HCT116 (cell line): ENCODE results near the gene ECSCR.

Source experiments
- EZH2 ChIP-seq: fragments of 200-600 bp; sonication (generic); IDR thresholded peaks from 2 replicates; pipeline ENCODE4 v1.6.1; 2017; ENCODE audit warnings: antibody characterized with exemption, mixed run types
- SP1 ChIP-seq: IDR thresholded peaks from 2 replicates; pipeline ENCODE4 v1.6.1; 2012; ENCODE audit warnings: low read depth
- TF ChIP-seq, protein P1 (sequence below), 3 experiments: fragments of 200-600 bp in 1 of 3; sonication (generic) in 1 of 3; IDR thresholded peaks in 2 of 3; conservative IDR thresholded peaks in 1 of 3; 2 replicates each; pipeline ENCODE4 v1.5.1; 2012 to 2017; ENCODE audit warnings: low read depth in 2 of 3, low read length in 2 of 3, antibody characterized with exemption in 1 of 3, borderline replicate concordance in 1 of 3, control low read depth in 1 of 3, mild to moderate bottlenecking in 1 of 3, mixed read lengths in 1 of 3, mixed run types in 1 of 3, moderate library complexity in 1 of 3; ENCODE audit not compliant: insufficient read depth in 1 of 3

DNA sequence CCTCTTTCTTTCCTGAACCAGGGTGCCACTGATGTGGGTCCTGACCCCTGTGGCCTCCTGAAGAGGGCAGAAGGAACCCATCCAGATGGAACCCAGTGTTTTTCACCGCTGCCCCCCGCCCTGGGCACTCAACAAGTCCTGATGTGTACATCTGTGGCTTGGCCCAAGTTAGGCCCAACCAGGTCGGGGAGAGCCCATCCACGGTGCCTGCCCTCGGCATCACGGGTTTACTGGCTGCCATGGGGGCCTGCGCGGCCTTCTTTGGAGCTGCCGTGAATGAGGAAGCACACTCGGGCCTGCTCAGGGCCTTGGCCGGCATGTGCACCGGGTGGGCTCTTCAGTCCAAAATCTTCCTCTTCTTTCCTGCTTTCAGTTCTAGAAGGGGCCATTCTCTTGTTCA lies 5.8 kb downstream of the ECSCR start:
- TF ChIP-seq EZH2 = no peak
- no peak for TF ChIP-seq SP1
- TF ChIP-seq, protein P1, sequence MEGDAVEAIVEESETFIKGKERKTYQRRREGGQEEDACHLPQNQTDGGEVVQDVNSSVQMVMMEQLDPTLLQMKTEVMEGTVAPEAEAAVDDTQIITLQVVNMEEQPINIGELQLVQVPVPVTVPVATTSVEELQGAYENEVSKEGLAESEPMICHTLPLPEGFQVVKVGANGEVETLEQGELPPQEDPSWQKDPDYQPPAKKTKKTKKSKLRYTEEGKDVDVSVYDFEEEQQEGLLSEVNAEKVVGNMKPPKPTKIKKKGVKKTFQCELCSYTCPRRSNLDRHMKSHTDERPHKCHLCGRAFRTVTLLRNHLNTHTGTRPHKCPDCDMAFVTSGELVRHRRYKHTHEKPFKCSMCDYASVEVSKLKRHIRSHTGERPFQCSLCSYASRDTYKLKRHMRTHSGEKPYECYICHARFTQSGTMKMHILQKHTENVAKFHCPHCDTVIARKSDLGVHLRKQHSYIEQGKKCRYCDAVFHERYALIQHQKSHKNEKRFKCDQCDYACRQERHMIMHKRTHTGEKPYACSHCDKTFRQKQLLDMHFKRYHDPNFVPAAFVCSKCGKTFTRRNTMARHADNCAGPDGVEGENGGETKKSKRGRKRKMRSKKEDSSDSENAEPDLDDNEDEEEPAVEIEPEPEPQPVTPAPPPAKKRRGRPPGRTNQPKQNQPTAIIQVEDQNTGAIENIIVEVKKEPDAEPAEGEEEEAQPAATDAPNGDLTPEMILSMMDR (IDR thresholded peaks at IDR 0.05 in 2 of 3, conservative IDR thresholded peaks at IDR 0.05 in 1 of 3; ENCODE audit: borderline replicate concordance in 1 of 3, insufficient read depth in 1 of 3, low read depth in 2 of 3, low read length in 2 of 3) = no peak
